Stimulated activated CD4-positive, alpha-beta T cell treated with anti-CD3 and anti-CD28 coated beads, Interleukin-4, amount 100 ng/mL, for 4 hours (primary cell): Measurements from ENCODE around the gene KLHL12.
"Not testable (repeated sequence)": the region's sequence is repeated elsewhere in the genome, so short reads cannot be mapped to it uniquely, and the experiment has no call there.

Experiments used
- DNase-seq, 2 experiments: peaks; one replicate each; pipeline ENCODE4 v3.0.0-alpha.2; 2020

The KLHL12 gene

DNA sequence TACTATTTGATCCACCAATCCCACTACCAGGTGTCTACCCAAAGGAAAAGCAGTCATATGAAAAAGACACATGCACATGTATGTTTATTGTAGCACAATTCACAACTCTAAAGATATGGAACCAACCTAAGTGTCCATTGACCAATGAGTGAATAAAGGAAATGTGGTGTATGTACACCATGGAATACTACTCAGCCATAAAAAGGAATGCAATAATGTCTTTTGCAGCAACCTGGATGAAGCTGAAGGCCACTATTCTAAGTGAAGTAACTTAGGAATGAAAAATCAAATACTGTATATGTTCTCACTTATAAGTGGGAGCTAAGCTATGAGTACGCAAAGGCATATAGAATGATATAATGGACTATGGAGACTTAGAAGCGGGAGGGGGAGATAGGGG lies 18.4 kb upstream of the KLHL12 start:
- no peak for DNase-seq

DNA sequence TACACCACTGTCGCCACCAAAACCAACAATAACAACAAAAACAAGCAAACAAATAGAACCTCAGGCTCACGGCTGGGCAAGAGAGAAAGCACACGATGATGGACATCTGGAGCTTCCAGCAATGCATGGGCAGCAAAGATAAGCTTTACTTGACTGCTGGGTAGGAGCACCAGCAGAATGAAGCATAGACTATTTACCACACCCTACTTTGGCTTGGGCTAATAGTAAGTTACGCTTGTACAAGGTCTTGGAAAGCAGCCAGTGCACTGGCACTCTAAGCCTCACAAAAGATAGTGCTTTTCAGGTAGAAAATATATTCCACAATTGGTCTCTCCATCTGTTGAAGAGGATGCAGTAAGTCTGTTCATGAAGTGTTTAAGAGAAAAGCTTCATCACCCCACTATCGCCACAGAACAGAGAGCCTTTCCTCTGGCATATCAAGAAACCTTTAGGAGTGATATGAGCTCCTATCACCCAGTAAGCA lies 17.4 kb upstream of the KLHL12 start:
- DNase-seq, result no peak

DNA sequence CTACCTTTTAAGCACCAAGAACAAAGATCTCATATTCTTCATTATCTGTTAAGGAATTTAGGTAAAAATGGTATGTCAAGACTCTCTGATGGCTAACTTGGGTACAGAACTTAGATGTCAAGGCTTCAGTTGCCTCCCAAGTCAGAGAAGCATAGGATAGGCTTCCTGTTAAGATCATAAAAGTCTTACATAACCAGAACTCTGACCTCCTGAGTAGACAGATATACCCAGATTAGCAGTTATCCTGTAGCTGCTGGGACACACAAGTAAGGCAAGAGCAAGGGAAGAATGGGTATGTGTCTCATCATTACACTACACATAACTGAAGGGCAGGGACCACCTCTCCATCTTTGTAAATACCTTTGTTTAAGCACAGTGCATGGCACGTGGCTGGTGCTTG lies 15.4 kb upstream of the KLHL12 start:
- DNase-seq, result no peak

DNA sequence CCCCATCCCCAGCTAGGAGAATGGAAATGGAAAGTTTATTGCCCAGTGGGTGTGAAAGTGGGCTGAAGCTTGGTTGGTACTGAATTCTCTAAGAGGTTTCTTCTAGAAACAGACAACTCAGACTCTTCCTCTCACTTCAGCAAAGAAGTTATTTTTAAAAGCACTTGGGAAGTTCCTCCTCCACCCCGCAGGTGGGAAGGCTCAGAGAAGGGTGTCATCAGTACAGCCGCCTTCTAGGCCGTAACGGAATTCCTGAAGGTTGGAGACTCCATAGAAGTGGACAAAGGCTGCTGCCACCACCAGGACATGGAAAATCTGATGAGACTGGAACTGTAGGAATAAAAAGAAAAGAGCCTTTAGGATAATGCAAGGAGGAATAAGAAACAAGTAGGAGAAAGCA lies 14.3 kb upstream of the KLHL12 start:
- DNase-seq, result no peak

DNA sequence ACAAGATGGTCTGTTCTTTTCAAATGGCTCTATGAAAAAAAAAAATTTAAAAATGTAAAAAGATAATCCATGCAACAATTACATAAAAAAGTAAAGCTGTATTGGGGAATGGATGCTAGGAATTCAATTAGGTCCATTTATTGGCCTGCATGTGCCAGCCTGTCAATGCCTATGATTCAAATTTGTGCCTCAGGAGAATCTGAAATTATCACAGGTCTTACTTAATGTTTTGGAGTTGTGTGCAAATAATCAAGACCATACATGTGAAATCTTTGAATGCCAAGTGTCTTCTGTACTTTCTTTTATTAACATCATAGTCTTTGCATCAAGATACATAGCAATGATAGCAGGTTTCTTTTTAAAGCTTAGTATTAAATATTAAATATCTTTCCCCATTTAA lies 13.5 kb upstream of the KLHL12 start:
- DNase-seq, result no peak

DNA sequence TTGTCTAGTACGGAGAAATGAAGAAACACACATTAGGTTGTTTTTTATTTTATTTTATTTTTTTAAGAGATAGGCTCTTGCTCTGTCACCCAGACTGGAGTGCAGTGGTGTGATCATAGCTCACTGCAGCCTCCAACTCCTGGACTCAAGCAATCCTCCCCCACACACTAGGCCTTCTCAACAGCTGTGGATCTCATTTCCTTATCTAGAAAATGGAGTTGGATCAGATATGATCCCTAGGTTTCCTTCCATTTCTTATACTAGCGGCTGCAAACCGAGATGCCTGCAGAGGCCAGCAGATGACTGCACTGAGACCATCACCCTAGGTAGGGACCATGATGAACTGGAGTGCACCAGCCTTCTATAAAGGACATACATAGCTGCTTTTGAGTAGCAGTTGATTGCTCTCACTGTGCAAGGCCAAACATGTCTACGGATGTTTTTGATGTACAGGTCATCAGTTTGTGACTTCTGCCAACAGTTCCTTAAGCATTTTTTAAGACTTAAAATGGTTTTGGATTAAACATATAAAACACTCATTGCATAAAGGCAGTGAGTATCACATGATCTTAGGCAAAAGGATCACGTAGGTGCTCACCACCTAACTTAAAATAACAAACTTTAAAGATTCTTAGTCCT lies 11.4 kb upstream of the KLHL12 start:
- DNase-seq, result no peak

DNA sequence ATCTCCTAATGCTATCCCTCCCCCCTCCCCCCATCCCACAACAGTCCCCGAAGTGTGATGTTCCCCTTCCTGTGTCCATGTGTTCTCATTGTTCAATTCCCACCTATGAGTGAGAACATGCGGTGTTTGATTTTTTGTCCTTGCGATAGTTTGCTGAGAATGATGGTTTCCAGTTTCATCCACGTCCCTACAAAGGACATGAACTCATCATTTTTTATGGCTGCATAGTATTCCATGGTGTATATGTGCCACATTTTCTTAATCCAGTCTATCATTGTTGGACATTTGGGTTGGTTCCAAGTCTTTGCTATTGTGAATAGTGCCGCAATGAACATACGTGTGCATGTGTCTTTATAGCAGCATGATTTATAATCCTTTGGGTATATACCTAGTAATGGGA lies 9.4 kb upstream of the KLHL12 start:
- not testable (repeated sequence) for DNase-seq

DNA sequence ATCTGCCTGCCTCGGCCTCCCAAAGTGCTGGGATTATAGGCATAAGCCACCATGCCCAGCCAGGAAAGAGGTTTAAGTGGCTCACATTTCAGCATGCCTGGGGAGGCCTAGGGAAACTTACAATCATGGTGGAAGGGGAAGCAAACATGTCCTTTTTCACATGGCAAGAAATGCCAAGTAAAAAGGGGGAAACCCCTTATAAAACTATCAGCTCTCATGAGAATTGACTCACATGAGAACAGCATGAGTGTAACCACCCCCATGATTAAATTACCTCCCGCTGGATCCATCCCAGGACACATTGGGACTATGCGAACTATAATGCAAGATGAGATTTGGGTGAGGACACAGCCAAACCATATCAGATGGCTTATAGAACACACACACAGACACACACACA lies 8.8 kb upstream of the KLHL12 start:
- no peak for DNase-seq

DNA sequence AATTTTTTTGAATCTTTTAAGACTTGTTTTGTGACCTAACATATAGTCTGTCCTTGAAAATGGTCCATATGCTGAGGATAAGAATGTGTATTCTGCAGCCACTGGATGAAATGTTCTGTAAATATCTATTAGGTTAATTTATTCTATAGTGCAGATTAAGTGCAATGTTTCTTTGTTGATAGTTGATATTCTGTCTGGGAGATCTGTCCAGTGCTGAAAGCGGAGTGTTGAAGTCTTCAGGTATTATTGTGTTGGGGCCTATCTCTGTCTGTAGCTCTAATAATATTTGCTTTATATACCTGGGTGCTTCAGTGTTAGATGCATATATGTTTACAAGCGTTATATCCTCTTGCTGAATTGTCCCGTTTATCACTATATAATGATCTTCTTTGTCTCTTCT lies 7.7 kb upstream of the KLHL12 start:
- DNase-seq, result no peak

DNA sequence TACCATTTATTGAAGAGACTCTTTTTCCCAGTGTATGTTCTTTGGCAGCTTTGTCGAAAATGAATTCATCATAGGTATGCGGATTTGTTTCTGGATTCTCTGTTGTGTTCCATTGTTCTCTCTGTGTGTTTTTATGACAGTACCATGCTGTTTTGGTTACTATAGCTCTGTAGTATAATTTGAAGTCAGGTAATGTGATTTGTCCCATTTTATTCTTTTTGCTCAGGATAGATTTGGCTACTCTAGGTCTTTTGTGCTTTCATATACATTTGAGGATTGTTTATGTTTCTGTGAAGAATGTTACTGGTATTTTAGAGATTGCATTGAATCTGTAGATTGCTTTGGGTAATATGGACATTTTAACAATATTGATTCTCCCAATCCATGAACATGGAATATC lies 5.4 kb upstream of the KLHL12 start:
- no peak for DNase-seq

DNA sequence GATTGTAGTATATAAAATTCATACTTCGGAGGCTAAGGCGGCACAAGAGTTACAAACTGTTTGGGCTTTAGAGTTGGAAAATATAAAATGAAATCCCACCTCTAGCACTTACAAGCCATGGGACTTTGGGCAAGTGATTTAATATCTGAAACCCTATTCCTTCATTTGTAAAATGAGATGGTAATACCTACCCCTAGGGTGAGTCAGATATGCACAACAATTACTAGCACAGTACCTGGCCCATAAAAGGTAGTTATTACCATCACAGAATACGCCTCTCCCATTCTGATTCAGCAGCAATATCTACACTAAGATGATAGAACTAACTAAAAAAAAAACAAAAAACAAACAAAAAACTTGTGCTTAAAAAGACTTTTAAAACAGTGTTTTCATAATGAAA lies 3.5 kb downstream of the KLHL12 start:
- no peak for DNase-seq

DNA sequence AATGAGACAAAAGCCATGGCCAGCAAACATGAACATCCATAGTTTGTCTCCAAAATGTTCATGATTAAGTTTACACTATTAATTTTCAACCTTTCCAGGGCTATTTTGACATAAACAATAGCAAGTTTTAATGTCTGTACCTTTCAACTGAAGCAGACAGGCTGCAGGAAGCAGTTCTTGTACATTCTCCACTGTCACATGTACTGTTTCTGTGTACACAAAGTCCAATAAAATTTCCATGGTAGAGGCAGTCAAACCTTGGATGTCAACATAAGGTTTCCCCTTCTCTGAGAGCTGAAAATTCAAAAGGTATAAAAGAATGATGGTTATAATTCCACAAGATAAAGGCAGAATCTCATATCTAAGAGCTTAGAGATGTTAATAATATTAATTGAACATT lies 7.4 kb downstream of the KLHL12 start:
- DNase-seq, result no peak

DNA sequence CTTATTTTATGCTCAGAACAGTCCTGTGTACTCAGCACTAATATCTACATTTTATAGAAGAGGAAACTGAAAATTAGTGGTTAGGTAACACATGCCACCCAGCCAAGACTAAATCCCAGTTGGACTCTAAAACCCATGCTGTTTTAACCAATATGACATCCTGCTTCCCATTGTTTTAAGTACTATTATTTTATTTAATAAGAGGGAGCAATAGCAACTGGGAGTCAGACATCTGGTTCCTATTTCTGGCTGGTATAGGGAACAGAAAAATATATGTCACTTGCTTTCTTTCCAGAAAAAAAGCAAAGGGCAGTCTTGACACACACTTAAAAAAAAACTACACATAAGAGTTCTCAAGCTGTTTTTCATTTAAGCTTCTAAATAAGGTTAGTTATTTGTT lies 11.9 kb downstream of the KLHL12 start:
- DNase-seq, result no peak

DNA sequence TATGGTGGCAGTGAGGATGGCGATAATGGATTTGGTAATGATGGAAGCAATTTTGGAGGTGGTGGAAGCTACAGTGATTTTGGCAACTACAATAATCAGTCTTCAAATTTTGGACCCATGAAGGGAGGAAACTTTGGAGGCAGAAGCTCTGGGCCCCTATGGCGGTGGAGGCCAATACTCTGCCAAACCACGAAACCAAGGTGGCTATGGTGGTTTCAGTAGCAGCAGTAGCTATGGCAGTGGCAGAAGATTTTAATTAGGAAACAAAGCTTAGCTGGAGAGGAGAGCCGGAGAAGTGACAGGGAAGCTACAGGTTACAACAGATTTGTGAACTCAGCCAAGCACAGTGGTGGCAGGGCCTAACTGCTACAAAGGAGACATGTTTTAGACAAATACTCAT lies 14.6 kb downstream of the KLHL12 start:
- not testable (repeated sequence) for DNase-seq

DNA sequence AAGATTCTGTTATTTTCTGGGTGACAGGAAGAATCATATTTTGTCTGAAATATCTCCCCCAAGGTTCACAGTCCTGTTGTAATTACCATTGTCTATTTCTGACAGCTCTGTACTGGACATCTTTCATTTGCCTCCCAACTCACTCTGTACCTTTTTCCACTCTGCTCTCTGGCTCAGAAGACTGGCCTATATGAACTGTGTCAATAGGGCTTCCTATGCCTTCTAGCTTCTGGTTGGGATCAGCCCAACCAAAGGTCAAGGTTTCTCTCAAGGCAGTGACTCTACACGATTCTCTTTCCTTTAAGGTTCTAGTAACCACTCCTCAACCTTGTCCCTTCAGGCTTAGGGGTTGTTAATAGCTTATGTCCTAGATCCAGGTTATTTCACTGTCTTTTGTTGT lies 17.5 kb downstream of the KLHL12 start:
- no peak for DNase-seq

DNA sequence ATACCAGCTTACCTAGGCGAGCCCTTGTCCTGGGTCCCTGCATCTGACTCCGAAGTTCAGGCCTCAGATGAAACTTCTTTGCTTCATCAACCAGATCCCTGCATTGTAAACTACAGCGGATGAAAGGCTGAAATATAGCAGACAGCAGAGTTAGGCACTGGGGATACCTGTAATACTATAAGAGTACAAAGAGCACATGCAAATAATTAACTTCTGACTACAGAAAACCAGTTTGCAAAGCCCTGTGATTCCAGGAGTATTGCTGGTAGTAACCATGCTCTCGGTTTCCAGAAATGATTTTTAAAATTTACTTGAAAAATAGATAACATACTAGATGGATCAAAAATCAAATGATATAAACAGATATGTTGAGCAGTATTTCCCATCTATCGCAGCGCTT lies 18.0 kb downstream of the KLHL12 start:
- no peak for DNase-seq

DNA sequence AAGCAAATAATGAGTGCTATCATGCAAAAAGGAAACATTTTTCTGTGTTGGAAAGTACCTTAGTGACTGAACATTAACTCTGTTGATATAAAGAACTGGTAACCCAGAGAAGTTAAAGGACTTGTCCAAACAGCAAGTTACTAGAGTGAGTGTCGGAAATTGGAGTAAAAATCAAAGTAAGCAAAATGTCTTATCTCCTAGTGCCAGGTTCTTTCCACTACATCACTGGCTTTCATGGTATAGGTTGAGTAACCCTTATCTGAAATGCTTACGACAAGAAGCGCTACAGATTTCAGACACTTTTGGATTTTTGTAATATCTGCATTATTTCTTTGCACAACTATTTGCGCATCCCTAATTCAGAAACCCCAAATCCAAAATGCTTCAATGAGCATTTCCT lies 21.7 kb downstream of the KLHL12 start:
- no peak for DNase-seq

DNA sequence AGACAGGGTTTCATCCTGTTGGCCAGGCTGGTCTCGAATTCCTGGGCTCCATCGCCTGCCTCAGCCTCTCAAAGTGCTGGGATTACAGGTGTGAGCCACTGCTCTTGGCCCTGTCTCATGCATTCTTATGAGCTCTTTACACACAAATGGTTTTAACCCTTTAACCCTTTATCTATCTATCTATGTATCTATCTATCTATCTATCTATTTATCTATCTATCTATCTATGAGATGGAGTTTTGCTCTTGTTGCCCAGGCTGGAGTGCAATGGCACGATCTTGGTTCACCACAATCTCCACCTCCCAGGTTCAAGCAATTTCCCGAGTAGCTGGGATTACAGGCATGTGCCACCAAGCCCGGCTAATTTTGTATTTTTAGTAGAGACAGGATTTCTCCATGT lies 23.2 kb downstream of the KLHL12 start:
- not testable (repeated sequence) for DNase-seq

DNA sequence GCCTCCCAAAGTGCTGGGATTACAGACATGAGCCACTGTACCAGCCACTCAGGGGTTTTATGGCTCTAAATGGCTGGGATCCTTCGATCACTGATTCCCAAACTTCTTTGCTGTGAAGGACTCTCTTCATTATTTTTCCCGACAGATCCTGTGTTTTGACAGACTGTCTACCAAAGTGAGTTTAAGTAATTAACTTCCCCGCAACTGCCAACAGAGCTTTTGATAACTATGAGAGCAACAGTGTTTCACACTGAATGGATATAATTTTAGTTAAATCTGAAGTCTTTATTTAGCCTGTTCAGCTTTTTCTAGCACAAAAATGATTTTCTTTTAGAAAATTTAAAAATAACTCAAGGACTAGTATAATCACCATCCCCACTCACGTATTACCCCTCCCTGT lies 25.5 kb downstream of the KLHL12 start:
- no peak for DNase-seq

DNA sequence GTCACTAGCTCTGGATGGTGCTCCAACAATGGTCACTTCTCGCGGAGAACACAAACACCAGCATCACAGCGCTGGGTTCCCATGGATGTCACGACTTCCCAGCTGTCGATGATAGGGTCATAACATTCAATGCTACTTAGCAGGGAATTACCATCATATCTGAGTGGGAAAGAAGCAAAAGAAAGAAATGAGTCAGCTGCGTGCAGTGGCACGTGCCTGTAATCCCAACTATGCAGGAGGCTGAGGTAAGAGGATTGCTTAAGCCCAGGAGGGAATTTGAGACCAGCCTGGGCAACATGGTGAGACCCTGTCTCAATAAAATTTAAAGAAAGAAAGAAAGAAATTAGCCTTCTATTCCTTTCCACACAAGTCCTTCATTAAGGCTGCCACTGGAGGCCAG lies 34.5 kb downstream of the KLHL12 start:
- DNase-seq, result no peak

DNA sequence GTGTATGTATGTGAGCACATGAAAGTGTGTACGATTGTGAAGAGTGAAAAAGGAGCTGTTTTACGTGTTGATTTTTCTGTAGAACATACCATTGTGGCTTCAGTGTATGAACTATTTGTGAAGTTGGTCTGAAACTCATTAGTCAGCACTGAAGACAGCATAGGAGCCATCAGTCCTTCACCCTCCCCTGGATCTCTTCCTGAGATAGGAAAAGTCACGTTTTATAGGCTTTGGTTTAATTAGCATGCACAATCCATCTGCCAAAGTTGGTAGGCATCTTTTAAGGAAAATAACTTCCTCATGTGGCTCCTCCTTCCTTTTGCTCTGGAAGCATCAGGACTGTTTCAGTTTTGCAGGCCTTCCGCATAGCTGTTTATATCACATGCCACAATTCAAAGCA lies 36.6 kb downstream of the KLHL12 start:
- DNase-seq, result no peak

DNA sequence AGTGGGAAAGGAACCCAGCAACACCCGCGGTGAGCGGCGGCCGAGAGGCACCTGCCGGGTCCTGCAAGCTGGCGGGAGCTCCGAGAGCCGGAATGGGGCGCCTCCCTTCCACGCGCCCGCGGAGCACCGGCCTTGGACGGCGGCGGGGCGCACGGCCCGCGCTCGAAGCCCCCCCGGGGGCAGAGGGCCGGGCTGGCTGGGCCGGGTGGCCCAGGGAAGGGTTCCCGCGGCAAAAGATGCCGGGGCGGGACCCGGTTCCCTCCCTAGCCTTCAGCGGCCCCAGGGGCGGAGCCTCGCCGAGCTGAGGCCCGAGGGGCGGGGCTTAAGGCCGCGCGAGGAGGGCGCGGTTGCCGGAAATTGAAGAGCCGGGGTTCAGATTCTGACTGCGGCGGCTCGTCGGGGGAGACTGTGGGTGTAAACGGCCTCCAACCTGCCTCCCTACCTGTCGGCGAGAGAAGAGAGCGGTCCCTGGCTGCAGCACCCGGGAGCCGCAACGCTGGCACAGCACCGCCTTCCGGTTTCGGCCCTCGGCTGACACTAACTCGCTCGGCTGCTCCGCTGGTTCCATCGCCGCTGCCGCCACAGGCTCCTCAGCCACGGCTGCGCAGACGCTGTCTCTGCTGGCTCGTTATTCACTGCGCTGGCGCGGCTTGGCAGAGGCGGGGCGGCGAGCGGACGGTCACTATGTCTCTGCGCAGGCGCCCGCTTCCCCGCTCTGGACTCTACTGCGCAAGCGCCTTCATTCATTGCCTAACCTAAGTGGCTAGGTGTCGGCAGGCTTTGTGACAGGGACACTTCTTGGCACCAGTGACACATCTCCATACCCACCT lies 38.3 kb downstream of the KLHL12 start, which contains the start of gene RABIF:
RABIF (minus strand) TSS at position 619 of the 830 bp plus-strand sequence; CDS start at position 568, 51 bp downstream.
- peak; percentile 95 for DNase-seq

DNA sequence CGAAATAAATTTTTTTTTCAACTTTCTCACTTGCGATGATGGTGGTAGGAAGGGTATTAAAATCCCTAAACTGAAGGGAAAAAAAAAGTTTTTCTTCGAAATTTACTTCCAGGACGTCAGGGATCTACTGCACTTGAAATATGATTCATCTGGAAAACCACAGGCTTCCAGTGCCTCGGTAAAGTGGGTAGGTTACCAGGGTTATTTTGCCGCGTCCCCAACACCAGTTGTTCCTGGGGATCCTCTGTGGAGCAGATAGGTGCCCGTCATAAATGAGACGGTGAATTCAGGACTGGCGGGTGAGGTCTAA lies 38.9 kb downstream of the KLHL12 start:
- DNase-seq, result no peak

DNA sequence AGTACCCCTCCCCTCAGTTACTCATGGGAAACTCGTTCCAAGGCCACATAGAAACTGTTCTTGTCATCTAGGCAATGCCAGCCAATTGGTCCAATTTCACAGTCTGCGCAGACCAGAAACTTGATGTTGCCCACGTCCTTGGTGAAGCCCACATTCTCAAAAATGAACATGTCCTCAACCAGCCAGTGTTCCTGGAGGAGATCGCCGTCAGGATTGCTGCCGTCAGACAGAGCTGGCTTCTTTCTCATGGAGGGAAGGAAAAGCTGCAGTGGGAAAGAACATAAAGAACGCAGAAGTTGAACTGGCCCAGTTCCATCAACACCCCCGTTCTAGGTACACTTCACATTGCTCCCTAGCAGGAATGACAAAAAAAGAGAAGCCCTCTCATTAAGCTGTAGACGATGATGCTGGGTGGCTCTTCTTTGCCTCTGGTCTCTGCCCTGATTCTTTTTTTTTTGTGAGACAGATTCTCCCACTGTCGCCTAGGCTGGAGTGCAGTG lies 46.0 kb downstream of the KLHL12 start:
- no peak for DNase-seq

DNA sequence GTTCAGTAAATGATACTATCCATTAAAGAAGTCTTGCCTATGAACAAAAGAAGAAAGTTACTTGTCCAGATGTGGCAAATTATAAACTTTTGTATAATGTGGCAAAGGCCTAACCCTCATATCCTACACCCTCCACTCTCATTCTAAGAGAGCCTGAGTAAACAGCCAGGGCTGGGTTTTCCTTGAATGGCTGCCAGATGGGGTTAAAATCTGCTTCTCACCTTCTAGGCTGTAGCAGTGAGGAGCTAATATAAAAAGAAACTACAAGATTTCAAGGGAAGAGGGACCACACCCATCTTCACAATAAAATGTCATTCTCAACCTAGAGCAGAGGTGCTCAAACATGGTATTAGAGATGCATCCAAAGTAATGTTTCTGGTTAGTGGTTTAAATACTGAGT lies 47.0 kb downstream of the KLHL12 start:
- no peak for DNase-seq
